GM12875 (cell line): ENCODE data around the gene HLA-DMA.

Experiments
- H3K4me3 ChIP-seq: one replicate; pipeline ENCODE4 v1.5.1; 2011; ENCODE audit warnings: low read depth, low read length, control low read depth
- TF ChIP-seq, protein P1 (sequence below): IDR thresholded peaks from 2 replicates; pipeline ENCODE4 v1.5.1; 2011; ENCODE audit warnings: low read depth, mild to moderate bottlenecking, control low read depth, inconsistent platforms, low read length, moderate library complexity, borderline replicate concordance; ENCODE audit not compliant: insufficient read depth

The HLA-DMA gene

DNA sequence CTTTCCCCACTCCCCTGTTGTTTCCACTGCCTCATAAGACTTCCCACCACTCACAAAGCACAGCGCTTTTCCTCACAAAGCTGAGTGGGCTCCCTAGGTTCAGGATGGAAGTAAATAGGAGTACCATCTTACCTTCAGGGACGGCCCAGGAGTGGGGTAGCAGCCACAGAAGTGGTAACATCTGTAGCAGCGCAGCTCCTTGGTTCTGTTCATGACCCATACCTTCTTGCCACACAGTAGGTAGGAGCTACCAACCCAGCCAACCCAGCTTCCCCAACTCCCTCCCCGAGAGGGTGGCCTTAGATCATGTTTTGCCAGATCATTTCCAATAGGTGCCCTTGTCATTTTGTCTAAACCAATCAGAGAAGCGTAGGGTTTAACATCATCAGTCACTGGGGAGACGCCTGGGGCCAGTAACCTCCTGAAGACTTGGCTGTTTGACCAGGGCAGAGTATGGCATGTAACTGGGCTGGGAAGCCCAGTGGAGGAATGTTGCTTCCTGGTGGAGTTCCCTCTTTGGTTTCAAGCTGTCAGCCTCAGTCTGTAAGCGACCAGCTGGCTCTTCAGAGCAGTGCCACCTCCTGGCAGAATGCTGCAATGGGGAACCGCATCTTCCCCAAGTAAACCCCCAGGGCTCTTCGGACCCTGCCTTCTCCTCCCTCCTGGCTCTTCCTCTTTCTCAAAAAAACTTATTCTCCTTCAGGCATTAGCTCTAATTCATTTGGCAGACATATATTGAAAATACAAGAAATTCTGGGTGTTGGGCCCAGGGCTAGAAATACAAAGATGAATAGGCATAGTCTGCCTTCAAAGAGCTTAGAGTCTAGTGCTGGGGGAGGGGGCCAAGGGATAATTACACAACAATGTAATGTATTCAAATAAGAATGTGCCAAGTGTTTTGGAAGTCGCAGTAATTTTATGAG is at the start of gene HLA-DMA:
HLA-DMA (minus strand) TSS at position 281 of the 923 bp plus-strand sequence; CDS start at position 220, 61 bp downstream.
- TF ChIP-seq, protein P1, sequence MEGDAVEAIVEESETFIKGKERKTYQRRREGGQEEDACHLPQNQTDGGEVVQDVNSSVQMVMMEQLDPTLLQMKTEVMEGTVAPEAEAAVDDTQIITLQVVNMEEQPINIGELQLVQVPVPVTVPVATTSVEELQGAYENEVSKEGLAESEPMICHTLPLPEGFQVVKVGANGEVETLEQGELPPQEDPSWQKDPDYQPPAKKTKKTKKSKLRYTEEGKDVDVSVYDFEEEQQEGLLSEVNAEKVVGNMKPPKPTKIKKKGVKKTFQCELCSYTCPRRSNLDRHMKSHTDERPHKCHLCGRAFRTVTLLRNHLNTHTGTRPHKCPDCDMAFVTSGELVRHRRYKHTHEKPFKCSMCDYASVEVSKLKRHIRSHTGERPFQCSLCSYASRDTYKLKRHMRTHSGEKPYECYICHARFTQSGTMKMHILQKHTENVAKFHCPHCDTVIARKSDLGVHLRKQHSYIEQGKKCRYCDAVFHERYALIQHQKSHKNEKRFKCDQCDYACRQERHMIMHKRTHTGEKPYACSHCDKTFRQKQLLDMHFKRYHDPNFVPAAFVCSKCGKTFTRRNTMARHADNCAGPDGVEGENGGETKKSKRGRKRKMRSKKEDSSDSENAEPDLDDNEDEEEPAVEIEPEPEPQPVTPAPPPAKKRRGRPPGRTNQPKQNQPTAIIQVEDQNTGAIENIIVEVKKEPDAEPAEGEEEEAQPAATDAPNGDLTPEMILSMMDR: peak; percentile 77
- H3K4me3 ChIP-seq: peak within 1 kb of the TSS; percentile 71

DNA sequence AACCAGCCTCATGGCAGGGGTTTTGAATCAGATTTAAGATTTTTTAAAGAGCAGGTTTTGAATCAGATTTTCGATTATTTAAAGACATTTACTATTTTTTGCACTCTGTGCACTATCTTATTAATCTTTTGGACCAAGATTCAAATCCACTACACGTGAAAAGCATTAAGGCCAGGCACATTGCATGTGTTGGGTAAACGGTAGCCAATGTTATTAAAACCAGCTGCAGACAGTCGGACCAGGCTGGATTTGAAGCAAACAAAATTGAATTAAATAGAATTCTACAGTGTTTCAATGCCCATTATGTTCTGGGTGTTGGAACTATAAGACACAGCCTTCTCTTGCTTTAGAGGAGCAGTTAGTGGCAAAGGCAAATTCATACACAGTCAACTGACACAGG is 48.8 kb upstream of the HLA-DMA start:
- TF ChIP-seq, protein P1: no peak
- no peak overlapping the region for H3K4me3 ChIP-seq

- TF ChIP-seq, protein P1: peak; percentile 41; the same call in 1 of the 2 replicates
- no peak overlapping the region for H3K4me3 ChIP-seq
Measured at GRCh38 chr6:33000055-33000454, 47.2 kb upstream of the HLA-DMA start.

GRCh38 chr6:32995448-32995847 is 42.6 kb upstream of the HLA-DMA start:
- TF ChIP-seq, protein P1: no peak
- H3K4me3 ChIP-seq: no peak overlapping the region

GRCh38 chr6:32993363-32993973 is 40.6 kb upstream of the HLA-DMA start:
- TF ChIP-seq, protein P1: no peak

DNA sequence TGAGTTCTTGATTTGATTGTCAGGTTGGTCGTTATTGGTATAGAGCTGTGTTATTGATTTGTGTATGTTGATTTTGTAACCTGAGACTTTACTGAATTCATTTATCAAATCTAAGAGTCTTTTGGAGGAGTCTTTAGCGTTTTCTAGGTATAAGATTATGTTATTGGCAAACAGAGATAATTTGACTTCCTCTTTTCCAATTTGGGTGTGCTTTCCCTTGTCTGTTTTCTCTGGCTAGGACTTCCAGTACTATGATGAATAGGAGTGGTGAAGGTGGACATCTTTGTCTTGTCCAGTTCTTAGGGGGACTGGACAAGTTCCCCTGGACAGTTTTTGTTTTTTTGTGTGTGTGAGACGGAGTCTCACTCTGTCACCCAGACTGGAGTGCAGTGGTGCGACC is 39.1 kb upstream of the HLA-DMA start:
- TF ChIP-seq, protein P1: no peak
- H3K4me3 ChIP-seq: no peak overlapping the region

More at GRCh38 chr6:32993363-32993973, 40.6 kb upstream of the HLA-DMA start:
- no peak overlapping the region for H3K4me3 ChIP-seq
